ENCODE results near the gene ZNF385C. TPM values are rescaled to one million over a fixed set of nuclear protein-coding genes. Genes with fewer than 3 reads are reported as not detected.
"Not testable (repeated sequence)": the region's sequence is repeated elsewhere in the genome, so short reads cannot be mapped to it uniquely, and the experiment has no call there.

Gene ZNF385C
- total and polyA plus RNA-seq, 2 of the 13 experiments (the other 11 are each of a cell fraction or from before 2014, with no cell fraction given) = 2.3 to 6.1 TPM

DNA sequence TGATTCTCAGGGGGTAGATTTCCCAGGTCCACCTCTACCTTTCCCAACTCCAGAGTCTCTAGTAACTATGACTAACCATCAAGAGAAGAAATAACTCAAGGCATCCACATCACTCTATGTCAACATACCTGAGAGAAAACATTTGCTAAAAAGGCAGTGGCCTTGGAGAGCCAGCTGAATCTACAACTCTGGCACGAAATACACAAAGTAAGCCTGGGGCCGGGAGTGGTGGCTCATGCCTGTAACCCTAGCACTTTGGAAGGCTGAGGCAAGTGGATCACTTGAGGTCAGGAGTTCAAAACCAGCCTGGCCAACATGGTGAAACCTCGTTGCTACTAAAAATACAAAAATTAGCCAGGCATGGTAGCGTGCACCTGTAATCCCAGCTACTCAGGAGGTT is 44.9 kb upstream of the ZNF385C start:
- FAIRE-seq; H3K4me2 ChIP-seq (ENCODE audit: low read depth, low read length); H3K9me3 ChIP-seq (ENCODE audit: low read length); in situ Hi-C loops (cut with HindIII; ENCODE audit: extremely low pct_ligation_motif_present, low pct_unique_long_range_greater_than_20kb); BruUV-seq (replicated peaks); H4K20me1 ChIP-seq (ENCODE audit: insufficient read depth, low read length); H3K27me3 ChIP-seq (ENCODE audit: control insufficient read depth in 1 of 2, insufficient read depth in 2 of 2, low read length in 2 of 2); H3K9ac ChIP-seq (ENCODE audit: insufficient read depth, low read depth, low read length); H3K4me3 ChIP-seq (replicated peaks in 1 of 3; ENCODE audit: insufficient read depth in 1 of 3, low read depth in 2 of 3, low read length in 3 of 3); intact Hi-C loops (cut with micrococcal nuclease; ENCODE audit: unreplicated experiment); H2AFZ ChIP-seq (ENCODE audit: low read length); CTCF ChIA-PET (ENCODE audit: low intra/inter-chr PET ratio, low total read pairs); TF ChIP-seq FOXA1 (IDR thresholded peaks at IDR 0.05): not testable (repeated sequence)
- DNase-seq (ENCODE audit: low spot score) = peak; percentile 82
- Histone ChIP-seq H3K4me1 (ENCODE audit: insufficient read depth, low read length) (peaks cover 22% of the 10 kb centered on the region), H3K79me2 (ENCODE audit: insufficient read depth, low read length) (peaks cover 63% of the 10 kb centered on the region), H3K27ac (ENCODE audit: extremely low read length, insufficient read depth, low read length) (peak overlapping the region; percentile 39), H3K36me3 (replicated peaks in 1 of 2; ENCODE audit: control insufficient read depth in 1 of 2, insufficient read depth in 2 of 2, low read length in 2 of 2) (peaks cover 20 to 46% of the 10 kb centered on the region in 2 experiments)
- POLR2A ChIA-PET = interaction anchor here (1.9 to 2.3 kb wide), 2 partner anchors 10 to 22 kb away, joined by 9 read pairs; partner anchors contain the start of gene KAT2A
- WGBS (ENCODE audit: low lambda C conversion rate) = 61% methylated on average over 4 of the region's 4 CpGs
- peak; percentile 70 for ATAC-seq
- TF ChIP-seq ZNF629 (CRISPR knock-in tag; conservative IDR thresholded peaks at IDR 0.05) (peak; percentile 55), FOXA3 (CRISPR knock-in tag; IDR thresholded peaks at IDR 0.05) (peak; percentile 43; the same call in 1 of the 2 replicates), NR2F1 (CRISPR knock-in tag; IDR thresholded peaks at IDR 0.05) (0 out of 4 replicates have a peak, but pooled peaks of 1 of the 2 experiments have one; percentile 24), FOXA1 (CRISPR knock-in tag; IDR thresholded peaks at IDR 0.05) (peak; percentile 71), ZNF878 (CRISPR knock-in tag; IDR thresholded peaks at IDR 0.05) (0 out of 2 replicates have a peak, but pooled peaks have one; percentile 30), ARID5B (CRISPR knock-in tag; IDR thresholded peaks at IDR 0.05) (peak; percentile 52), TEAD3 (CRISPR knock-in tag; optimal IDR thresholded peaks at IDR 0.05; ENCODE audit: borderline replicate concordance) (peak; percentile 62), FOSL2 (CRISPR knock-in tag; IDR thresholded peaks at IDR 0.05) (0 out of 2 replicates have a peak, but pooled peaks have one; percentile 17), RARA (CRISPR knock-in tag; IDR thresholded peaks at IDR 0.05) (peak; percentile 58), GATAD2A (CRISPR knock-in tag; IDR thresholded peaks at IDR 0.05) (0 out of 2 replicates have a peak, but pooled peaks have one; percentile 42), MED1 (CRISPR knock-in tag; IDR thresholded peaks at IDR 0.05) (0 out of 2 replicates have a peak, but pooled peaks have one; percentile 15), HNF4A (CRISPR knock-in tag; IDR thresholded peaks at IDR 0.05) (peak; percentile 47), ADNP (CRISPR knock-in tag; IDR thresholded peaks at IDR 0.05) (peak; percentile 33; the same call in 1 of the 2 replicates)
- TF ChIP-seq, protein P1, sequence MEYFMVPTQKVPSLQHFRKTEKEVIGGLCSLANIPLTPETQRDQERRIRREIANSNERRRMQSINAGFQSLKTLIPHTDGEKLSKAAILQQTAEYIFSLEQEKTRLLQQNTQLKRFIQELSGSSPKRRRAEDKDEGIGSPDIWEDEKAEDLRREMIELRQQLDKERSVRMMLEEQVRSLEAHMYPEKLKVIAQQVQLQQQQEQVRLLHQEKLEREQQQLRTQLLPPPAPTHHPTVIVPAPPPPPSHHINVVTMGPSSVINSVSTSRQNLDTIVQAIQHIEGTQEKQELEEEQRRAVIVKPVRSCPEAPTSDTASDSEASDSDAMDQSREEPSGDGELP (IDR thresholded peaks at IDR 0.05; ENCODE audit: borderline replicate concordance, low read depth) = peak; percentile 93
- TF ChIP-seq, protein P2, sequence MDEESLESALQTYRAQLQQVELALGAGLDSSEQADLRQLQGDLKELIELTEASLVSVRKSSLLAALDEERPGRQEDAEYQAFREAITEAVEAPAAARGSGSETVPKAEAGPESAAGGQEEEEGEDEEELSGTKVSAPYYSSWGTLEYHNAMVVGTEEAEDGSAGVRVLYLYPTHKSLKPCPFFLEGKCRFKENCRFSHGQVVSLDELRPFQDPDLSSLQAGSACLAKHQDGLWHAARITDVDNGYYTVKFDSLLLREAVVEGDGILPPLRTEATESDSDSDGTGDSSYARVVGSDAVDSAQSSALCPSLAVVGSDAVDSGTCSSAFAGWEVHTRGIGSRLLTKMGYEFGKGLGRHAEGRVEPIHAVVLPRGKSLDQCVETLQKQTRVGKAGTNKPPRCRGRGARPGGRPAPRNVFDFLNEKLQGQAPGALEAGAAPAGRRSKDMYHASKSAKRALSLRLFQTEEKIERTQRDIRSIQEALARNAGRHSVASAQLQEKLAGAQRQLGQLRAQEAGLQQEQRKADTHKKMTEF (CRISPR knock-in tag; IDR thresholded peaks at IDR 0.05) = peak; percentile 27; the same call in 1 of the 2 replicates
